GM21529 (cell line): ENCODE data around the gene MIA2.
"Not testable (repeated sequence)": the region's sequence is repeated elsewhere in the genome, so short reads cannot be mapped to it uniquely, and the experiment has no call there.

Experiments
- ATAC-seq: cut with Tn5 transposase; IDR thresholded peaks from one replicate; pipeline ENCODE4 v1.9.1; 2021; ENCODE audit not compliant: unreplicated experiment

The MIA2 gene

GRCh38 chr14:39231751-39232553, 1.8 kb upstream of the MIA2 start:
- peak; percentile 85 for ATAC-seq

GRCh38 chr14:39232554-39233415, 930 bp upstream of the MIA2 start:
- ATAC-seq, result no peak

GRCh38 chr14:39234986-39235385, 1.3 kb downstream of the MIA2 start:
- not testable (repeated sequence) for ATAC-seq

- ATAC-seq, result not testable (repeated sequence)
Observed at GRCh38 chr14:39235466-39235865, 1.8 kb downstream of the MIA2 start.

GRCh38 chr14:39240769-39241168, 7.1 kb downstream of the MIA2 start:
- no peak for ATAC-seq

- no peak for ATAC-seq
Observed at GRCh38 chr14:39241637-39242036, 7.9 kb downstream of the MIA2 start.

- ATAC-seq, result no peak
Observed at GRCh38 chr14:39243831-39244230, 10.1 kb downstream of the MIA2 start.

GRCh38 chr14:39246618-39247017, 12.9 kb downstream of the MIA2 start:
- ATAC-seq, result no peak

- ATAC-seq, result no peak
Observed at GRCh38 chr14:39247256-39247655, 13.5 kb downstream of the MIA2 start.

- no peak for ATAC-seq
Observed at GRCh38 chr14:39251547-39251946, 17.8 kb downstream of the MIA2 start.

- not testable (repeated sequence) for ATAC-seq
Observed at GRCh38 chr14:39257388-39257787, 23.7 kb downstream of the MIA2 start.

GRCh38 chr14:39258782-39259545, 25.2 kb downstream of the MIA2 start:
- ATAC-seq, result no peak

- ATAC-seq, result not testable (repeated sequence)
Observed at GRCh38 chr14:39260161-39260560, 26.4 kb downstream of the MIA2 start.

GRCh38 chr14:39262214-39262613, 28.5 kb downstream of the MIA2 start:
- not testable (repeated sequence) for ATAC-seq

- no peak for ATAC-seq
Observed at GRCh38 chr14:39264057-39264456, 30.3 kb downstream of the MIA2 start.

- no peak for ATAC-seq
Observed at GRCh38 chr14:39264558-39264957, 30.8 kb downstream of the MIA2 start.

GRCh38 chr14:39265033-39265432, 31.3 kb downstream of the MIA2 start:
- no peak for ATAC-seq

GRCh38 chr14:39265806-39266524, 32.2 kb downstream of the MIA2 start:
- ATAC-seq, result no peak

GRCh38 chr14:39266525-39266870, 32.8 kb downstream of the MIA2 start:
- ATAC-seq, result peak; percentile 36

- ATAC-seq, result peak; percentile 82
Observed at GRCh38 chr14:39266871-39267607, 33.3 kb downstream of the MIA2 start.
